A673 (cell line): ENCODE data around the gene LPCAT1.

Experiments
- EZH2 ChIP-seq: fragments of 200-600 bp; sonication (generic); IDR thresholded peaks from 2 replicates; pipeline ENCODE4 v1.6.1; 2017; ENCODE audit warnings: borderline replicate concordance, low read depth, mild to moderate bottlenecking, mixed read lengths, antibody characterized with exemption, low read length; ENCODE audit not compliant: poor library complexity, severe bottlenecking
- TF ChIP-seq, protein P1 (sequence below): fragments of 300-800, 200-600 bp; sonication (generic); conservative IDR thresholded peaks from 2 replicates; pipeline ENCODE4 v1.5.1; 2017; ENCODE audit warnings: low read depth, mild to moderate bottlenecking, antibody characterized with exemption, low read length, moderate library complexity, mixed read lengths

GRCh38 chr5:1514027-1514818, 9.5 kb downstream of the LPCAT1 start:
- TF ChIP-seq, protein P1, sequence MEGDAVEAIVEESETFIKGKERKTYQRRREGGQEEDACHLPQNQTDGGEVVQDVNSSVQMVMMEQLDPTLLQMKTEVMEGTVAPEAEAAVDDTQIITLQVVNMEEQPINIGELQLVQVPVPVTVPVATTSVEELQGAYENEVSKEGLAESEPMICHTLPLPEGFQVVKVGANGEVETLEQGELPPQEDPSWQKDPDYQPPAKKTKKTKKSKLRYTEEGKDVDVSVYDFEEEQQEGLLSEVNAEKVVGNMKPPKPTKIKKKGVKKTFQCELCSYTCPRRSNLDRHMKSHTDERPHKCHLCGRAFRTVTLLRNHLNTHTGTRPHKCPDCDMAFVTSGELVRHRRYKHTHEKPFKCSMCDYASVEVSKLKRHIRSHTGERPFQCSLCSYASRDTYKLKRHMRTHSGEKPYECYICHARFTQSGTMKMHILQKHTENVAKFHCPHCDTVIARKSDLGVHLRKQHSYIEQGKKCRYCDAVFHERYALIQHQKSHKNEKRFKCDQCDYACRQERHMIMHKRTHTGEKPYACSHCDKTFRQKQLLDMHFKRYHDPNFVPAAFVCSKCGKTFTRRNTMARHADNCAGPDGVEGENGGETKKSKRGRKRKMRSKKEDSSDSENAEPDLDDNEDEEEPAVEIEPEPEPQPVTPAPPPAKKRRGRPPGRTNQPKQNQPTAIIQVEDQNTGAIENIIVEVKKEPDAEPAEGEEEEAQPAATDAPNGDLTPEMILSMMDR: no peak
- no peak for TF ChIP-seq EZH2
